Measurements from ENCODE around the gene DLGAP4. TPM values are rescaled to one million over a fixed set of nuclear protein-coding genes. Genes with fewer than 3 reads are reported as not detected.

Gene DLGAP4
- total and polyA plus RNA-seq, 9 of the 15 experiments (the other 6 are each of a cell fraction or from before 2014, with no cell fraction given) = 0.31 to 34.1 (median 4.5) TPM

DNA sequence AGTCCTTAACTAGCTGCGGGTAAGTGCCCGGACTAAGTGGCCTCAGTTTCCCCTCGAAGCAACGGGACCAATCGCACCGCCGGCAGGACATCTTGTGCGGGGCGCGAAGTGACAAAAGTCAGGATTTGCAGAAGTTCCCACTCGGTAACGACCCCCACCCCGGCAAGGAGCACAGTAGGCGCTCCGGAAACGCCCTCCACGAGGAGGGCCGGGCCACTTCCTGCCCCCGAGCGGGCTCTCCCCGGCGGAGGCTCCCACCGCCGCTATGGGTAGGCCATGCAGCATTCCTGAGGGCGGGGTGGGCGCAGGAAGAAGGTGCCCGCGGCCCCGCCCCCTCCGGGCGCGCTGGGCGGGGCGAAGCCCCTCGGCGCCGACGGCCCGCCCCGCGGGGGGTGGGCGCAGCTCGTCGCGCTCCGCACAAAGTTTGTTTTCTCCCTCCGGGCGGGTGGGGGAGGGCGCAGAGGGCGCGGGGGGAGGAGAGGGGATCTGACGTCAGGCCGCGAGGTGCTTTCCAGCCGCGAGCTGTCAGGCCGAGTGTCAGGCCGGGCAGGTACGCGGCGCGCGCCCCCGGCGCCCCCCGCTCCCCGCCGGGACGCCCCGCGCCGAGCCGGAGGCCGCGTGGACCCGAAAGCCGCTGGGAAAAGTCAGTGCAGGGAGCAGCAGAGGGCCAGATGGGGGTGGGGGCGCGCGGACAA lies 267.1 kb downstream of the DLGAP4 start, which contains the start of gene TGIF2 (continued):
- no peak for TF ChIP-seq BCLAF1 (IDR thresholded peaks at IDR 0.05; ENCODE audit: borderline replicate concordance in 1 of 2, control insufficient read depth in 1 of 2, low read depth in 2 of 2, low read length in 1 of 2)
- TF ChIP-seq, protein P1, sequence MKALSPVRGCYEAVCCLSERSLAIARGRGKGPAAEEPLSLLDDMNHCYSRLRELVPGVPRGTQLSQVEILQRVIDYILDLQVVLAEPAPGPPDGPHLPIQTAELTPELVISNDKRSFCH (CRISPR knock-in tag; IDR thresholded peaks at IDR 0.05) = no peak
- TF ChIP-seq, protein P1 (tag; IDR thresholded peaks at IDR 0.05) = no peak
- no peak for TF ChIP-seq BRF1 (IDR thresholded peaks at IDR 0.05; ENCODE audit: borderline replicate concordance, extremely low read depth, insufficient read length)
- TF ChIP-seq, protein P2, sequence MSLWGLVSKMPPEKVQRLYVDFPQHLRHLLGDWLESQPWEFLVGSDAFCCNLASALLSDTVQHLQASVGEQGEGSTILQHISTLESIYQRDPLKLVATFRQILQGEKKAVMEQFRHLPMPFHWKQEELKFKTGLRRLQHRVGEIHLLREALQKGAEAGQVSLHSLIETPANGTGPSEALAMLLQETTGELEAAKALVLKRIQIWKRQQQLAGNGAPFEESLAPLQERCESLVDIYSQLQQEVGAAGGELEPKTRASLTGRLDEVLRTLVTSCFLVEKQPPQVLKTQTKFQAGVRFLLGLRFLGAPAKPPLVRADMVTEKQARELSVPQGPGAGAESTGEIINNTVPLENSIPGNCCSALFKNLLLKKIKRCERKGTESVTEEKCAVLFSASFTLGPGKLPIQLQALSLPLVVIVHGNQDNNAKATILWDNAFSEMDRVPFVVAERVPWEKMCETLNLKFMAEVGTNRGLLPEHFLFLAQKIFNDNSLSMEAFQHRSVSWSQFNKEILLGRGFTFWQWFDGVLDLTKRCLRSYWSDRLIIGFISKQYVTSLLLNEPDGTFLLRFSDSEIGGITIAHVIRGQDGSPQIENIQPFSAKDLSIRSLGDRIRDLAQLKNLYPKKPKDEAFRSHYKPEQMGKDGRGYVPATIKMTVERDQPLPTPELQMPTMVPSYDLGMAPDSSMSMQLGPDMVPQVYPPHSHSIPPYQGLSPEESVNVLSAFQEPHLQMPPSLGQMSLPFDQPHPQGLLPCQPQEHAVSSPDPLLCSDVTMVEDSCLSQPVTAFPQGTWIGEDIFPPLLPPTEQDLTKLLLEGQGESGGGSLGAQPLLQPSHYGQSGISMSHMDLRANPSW (CRISPR knock-in tag; IDR thresholded peaks at IDR 0.05) = no peak
- TF ChIP-seq ZNF696 (CRISPR knock-in tag; conservative IDR thresholded peaks at IDR 0.05) = no peak
- TF ChIP-seq, protein P3, sequence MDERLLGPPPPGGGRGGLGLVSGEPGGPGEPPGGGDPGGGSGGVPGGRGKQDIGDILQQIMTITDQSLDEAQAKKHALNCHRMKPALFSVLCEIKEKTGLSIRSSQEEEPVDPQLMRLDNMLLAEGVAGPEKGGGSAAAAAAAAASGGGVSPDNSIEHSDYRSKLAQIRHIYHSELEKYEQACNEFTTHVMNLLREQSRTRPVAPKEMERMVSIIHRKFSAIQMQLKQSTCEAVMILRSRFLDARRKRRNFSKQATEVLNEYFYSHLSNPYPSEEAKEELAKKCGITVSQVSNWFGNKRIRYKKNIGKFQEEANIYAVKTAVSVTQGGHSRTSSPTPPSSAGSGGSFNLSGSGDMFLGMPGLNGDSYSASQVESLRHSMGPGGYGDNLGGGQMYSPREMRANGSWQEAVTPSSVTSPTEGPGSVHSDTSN (CRISPR knock-in tag; IDR thresholded peaks at IDR 0.05; ENCODE audit: low read depth) = no peak
- TF ChIP-seq, protein P3 (tag; conservative IDR thresholded peaks at IDR 0.05; ENCODE audit: low read depth) = no peak
- TF ChIP-seq HCFC1 (IDR thresholded peaks at IDR 0.05; ENCODE audit: low read depth, low read length) = peak; percentile 41
- TF ChIP-seq ZNF3 (CRISPR knock-in tag; IDR thresholded peaks at IDR 0.05) = no peak
- TF ChIP-seq, protein P4, sequence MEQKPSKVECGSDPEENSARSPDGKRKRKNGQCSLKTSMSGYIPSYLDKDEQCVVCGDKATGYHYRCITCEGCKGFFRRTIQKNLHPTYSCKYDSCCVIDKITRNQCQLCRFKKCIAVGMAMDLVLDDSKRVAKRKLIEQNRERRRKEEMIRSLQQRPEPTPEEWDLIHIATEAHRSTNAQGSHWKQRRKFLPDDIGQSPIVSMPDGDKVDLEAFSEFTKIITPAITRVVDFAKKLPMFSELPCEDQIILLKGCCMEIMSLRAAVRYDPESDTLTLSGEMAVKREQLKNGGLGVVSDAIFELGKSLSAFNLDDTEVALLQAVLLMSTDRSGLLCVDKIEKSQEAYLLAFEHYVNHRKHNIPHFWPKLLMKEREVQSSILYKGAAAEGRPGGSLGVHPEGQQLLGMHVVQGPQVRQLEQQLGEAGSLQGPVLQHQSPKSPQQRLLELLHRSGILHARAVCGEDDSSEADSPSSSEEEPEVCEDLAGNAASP (IDR thresholded peaks at IDR 0.05) = no peak
- no peak for TF ChIP-seq SMARCC2 (IDR thresholded peaks at IDR 0.05; ENCODE audit: low read depth)
- TF ChIP-seq ZNF140 (CRISPR knock-in tag; IDR thresholded peaks at IDR 0.05) = no peak
- no peak for TF ChIP-seq MCM5 (IDR thresholded peaks at IDR 0.05; ENCODE audit: low read depth)
- no peak for TF ChIP-seq ETS2 (tag; IDR thresholded peaks at IDR 0.05; ENCODE audit: borderline replicate concordance, poor library complexity, severe bottlenecking)

Measured in K562 (cell line).